ENCODE measurements around the gene CDH18.

The CDH18 gene

DNA sequence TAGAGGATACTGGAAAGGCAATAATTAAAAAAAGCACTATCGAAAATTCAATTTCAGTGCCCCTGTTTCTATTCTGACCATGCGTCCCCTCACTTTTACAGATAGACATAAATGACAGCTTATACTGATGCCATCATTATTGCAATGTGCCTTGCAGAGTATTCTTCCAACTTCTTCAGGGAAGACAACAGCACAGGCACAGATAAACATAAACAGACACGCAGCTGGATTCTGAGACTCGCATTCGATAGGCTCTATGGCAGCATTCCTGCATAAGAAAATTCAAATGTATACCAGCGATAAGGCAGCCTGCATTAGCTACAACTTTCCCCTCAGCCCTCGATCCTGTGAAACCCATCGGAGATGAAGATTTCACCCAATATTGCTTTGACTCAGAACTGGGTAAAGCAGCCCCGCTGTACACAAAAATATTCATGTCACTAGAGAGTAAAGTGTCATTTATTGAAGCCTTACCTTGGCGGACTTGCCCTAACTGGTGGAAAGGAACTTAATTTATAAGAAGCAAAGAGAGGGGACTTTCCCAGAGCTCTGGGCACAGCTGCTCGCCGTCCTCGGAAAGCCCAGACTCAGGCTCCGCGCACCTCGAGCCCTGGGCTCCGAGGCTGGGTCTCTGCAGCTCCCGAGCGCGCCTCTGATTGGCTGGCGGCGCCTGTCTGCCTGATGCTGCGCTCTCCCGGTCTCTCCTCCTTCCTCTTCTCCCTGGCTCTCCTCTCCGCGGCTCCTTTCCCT, at the start of gene CDH18:
Gene CDH18, minus strand, starts transcription at position 589 of the 750 bp plus-strand sequence. CDS start 149,214 bp downstream, outside the sequence.
- no peak for DNase-seq (ENCODE audit: low read depth)

- DNase-seq (ENCODE audit: low read depth), result no peak
These were observed 46.7 kb upstream of the CDH18 start for GRCh38 chr5:20034717-20035116.

GRCh38 chr5:20033881-20034280, 45.9 kb upstream of the CDH18 start:
- DNase-seq (ENCODE audit: low read depth), result no peak

DNA sequence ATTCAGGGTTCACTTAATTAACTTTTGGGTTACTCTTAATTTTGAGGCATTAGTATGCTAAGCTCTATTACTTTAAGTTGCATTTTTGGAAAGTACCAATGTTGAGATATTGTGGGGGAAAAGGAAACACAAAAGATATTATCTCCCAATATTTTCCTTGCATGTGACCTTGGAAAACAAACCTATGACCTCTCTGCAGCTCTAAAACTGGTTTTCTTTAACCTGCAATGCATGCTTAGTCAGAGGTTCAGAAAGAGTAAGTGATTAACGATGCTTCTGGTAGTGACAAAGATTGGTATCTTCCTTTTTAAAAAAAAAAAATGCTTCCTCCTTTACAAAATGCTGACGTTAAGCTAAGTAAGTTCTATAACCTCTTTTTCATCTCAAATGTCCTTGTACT, 44.9 kb upstream of the CDH18 start:
- no peak for DNase-seq (ENCODE audit: low read depth)

DNA sequence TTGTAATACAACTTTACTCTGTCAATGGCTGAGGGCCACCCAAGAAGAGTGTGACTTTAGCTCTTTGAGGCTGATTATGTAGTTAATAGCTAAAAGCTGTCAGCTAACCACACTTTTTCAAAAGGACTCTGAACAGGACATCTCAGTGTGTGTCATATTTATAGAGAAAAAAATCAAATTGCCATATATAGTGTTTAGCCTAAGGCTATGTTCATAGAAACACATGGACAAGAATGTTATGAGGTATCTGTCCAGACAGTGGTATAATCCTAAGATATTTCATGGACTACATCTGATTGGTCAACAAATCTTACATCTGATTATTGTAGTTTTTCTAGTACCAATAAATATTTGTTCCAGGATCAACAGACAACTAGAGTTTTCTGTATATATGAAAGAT, 42.1 kb upstream of the CDH18 start:
- no peak for DNase-seq (ENCODE audit: low read depth)

- no peak for DNase-seq (ENCODE audit: low read depth)
These were observed 41.3 kb upstream of the CDH18 start for GRCh38 chr5:20029266-20029665.

GRCh38 chr5:20028506-20028905, 40.5 kb upstream of the CDH18 start:
- DNase-seq (ENCODE audit: low read depth), result no peak

- no peak for DNase-seq (ENCODE audit: low read depth)
These were observed 35.7 kb upstream of the CDH18 start for GRCh38 chr5:20023686-20024180.

DNA sequence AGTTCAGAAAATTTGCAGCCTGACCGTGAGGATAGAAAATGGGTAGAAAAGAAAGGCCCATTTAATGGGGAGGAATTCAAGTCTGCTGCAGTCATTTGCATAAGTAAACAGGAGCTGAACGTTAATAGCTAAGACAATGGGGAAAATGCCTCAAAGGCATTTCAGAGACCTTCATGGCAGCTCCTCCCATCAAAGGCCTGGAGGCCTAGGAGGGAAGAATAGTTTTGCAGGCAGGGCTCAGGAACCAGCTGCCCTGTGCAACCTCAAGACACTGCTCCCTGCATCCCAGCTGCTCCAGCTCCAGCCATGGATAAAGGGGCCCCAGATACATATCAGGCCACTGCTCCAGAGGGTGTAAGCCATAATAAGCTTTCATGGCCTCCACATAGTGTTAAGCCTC, 32.2 kb upstream of the CDH18 start:
- DNase-seq (ENCODE audit: low read depth), result no peak

- DNase-seq (ENCODE audit: low read depth), result no peak
These were observed 29.0 kb upstream of the CDH18 start for GRCh38 chr5:20017021-20017420.

- no peak for DNase-seq (ENCODE audit: low read depth)
These were observed 12.4 kb upstream of the CDH18 start for GRCh38 chr5:20000416-20000815.

GRCh38 chr5:19988457-19988856, 457 bp upstream of the CDH18 start:
- DNase-seq (ENCODE audit: low read depth), result no peak

- DNase-seq (ENCODE audit: low read depth), result no peak
These were observed 1.2 kb downstream of the CDH18 start for GRCh38 chr5:19986806-19987205.

DNA sequence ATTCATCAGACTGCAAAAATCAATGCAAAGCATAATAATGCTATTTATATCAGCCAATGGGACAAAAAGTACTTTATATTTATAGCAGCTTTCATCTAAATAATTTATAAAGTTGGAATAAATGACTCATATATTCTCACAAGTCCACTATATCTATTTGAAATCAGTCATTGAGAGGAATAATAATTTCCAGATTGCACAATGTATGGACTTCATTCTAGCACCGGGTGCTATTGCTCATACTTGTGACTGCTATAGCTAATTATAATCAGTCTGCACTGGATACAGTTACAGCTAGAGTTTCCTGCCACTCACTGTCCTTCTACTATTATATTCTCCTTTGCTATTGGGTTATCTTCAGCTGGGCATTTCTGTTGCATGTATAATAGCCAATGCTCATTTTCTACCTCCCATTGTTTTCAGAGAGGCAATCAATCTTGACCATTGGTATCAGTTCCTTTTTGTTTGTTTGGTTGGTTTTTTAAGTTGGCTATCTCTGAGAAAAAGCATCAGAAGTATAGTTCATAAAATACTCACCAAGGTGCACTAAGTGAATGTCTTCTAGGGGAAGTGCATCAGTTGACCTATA, 1.9 kb downstream of the CDH18 start:
- no peak for DNase-seq (ENCODE audit: low read depth)

GRCh38 chr5:19978476-19978875, 9.5 kb downstream of the CDH18 start:
- no peak for DNase-seq (ENCODE audit: low read depth)

GRCh38 chr5:19977099-19977498, 10.9 kb downstream of the CDH18 start:
- no peak for DNase-seq (ENCODE audit: low read depth)

GRCh38 chr5:19975795-19976194, 12.2 kb downstream of the CDH18 start:
- no peak for DNase-seq (ENCODE audit: low read depth)

DNA sequence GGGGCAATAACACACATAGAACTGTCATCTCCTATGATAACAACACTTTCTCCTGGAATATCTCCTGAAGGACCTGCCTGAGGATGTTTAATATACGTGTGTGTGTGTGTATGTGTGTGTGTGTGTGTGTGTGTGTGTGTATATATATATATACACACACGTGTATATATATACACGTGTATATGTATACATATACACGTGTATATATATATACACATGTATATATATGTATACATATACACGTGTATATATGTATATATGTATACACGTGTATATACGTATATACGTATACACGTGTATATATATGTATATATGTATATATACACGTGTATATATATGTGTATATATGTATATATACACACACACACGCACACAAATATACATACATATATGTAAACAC, 27.5 kb downstream of the CDH18 start:
- DNase-seq (ENCODE audit: low read depth), result no peak

DNA sequence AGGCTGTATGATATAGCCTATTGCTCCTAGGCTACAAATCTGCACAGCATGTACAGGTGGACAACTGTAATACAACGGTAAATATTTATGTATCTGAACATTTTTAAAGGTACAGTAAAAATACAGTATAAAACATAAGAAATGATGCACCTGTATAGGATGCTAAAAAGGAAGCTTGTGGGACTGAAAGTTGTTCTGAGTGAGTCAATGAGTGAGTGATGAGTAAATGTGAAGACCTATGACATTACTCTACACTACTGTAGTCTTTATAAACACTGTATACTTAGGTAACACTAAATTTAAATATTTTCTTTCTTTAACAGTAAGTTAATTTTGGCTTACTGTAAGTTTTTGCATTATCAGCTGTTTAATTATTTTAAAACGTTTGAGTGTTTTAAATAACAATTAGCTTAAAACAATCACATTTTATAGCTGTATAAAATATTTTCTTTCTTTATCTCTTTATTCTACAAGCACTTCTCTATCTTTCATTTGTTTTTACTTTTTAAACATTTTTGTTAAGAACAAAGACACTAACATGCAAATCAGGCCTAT, 28.1 kb downstream of the CDH18 start:
- DNase-seq (ENCODE audit: low read depth), result no peak

DNA sequence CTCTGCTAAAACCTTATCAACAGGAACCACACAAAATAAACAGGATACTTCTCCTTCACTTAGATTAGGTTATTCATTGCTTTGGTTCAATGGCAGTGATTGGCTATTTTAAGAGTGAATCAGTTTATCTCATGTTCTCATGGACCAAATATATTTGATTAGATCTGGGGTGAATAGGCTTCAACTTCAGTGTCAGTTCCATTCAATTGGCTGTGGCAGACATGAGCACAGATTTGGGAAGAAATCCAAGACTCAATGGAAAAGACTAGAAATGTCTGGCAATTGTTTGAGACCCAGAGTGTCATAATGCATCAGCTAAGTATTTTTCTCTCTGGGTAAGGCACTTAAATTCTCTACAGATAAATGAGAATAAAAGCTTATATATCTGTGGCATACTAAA, 37.1 kb downstream of the CDH18 start:
- no peak for DNase-seq (ENCODE audit: low read depth)

- no peak for DNase-seq (ENCODE audit: low read depth)
These were observed 47.8 kb downstream of the CDH18 start for GRCh38 chr5:19940192-19940591.

DNA sequence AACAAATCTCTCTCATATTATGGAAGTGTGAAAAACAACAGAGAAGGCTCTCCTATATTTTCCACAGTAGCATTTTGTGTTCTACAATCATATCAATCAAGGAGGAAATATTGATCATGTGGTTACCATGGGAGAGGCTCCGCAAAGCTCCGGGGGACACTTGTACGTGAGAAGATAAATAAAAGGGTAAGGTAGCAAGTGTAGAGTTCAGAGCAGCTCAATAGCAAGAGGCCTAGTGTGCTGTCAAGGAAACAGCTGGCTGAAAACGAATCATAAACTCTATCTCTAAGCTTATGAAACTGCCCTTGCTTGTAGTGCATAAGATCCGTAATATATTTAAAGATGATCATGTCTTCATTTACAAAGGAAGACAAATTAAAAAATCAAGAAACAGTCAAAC, 57.5 kb downstream of the CDH18 start:
- DNase-seq (ENCODE audit: low read depth), result no peak
